KMS-11 (cell line): ENCODE results near the gene UBE2E2.

ENCODE experiments used
- H2AFZ ChIP-seq: fragments of 200-600 bp; sonication (generic); 2 replicates; pipeline ENCODE4 v1.6.1; 2016; ENCODE audit warnings: antibody characterized with exemption, mixed run types, low read depth
- H3K27ac ChIP-seq: fragments of 200-600 bp; sonication (generic); 2 replicates; pipeline ENCODE4 v1.6.1; 2016; ENCODE audit warnings: mild to moderate bottlenecking, mixed run types
- H3K27me3 ChIP-seq: fragments of 200-600 bp; sonication (generic); 2 replicates; pipeline ENCODE4 v1.6.1; 2017; ENCODE audit warnings: mild to moderate bottlenecking, low read depth, mixed run types, moderate library complexity; ENCODE audit not compliant: insufficient read depth
- H3K36me3 ChIP-seq: fragments of 200-600 bp; sonication (generic); 2 replicates; pipeline ENCODE4 v1.6.1; 2017; ENCODE audit warnings: mild to moderate bottlenecking, mixed run types; ENCODE audit not compliant: insufficient read depth
- H3K4me1 ChIP-seq: fragments of 200-600 bp; sonication (generic); 2 replicates; pipeline ENCODE4 v1.6.1; 2016; ENCODE audit warnings: mild to moderate bottlenecking, low read depth, mixed run types; ENCODE audit not compliant: poor library complexity, severe bottlenecking
- H3K4me2 ChIP-seq: fragments of 200-600 bp; sonication (generic); 2 replicates; pipeline ENCODE4 v1.7.0; 2016; ENCODE audit warnings: mild to moderate bottlenecking, mixed run types
- H3K4me3 ChIP-seq: fragments of 200-600 bp; sonication (generic); IDR thresholded peaks from 2 replicates; pipeline ENCODE4 v1.6.1; 2017; ENCODE audit warnings: low read depth, low read length, mixed read lengths; ENCODE audit not compliant: insufficient read depth
- H3K79me2 ChIP-seq: fragments of 200-600 bp; sonication (generic); 2 replicates; pipeline ENCODE4 v1.6.1; 2016; ENCODE audit warnings: low read depth, mixed run types; ENCODE audit not compliant: insufficient read depth
- H3K9ac ChIP-seq: fragments of 200-600 bp; sonication (generic); 2 replicates; pipeline ENCODE4 v1.6.1; 2016; ENCODE audit warnings: mild to moderate bottlenecking, mixed run types
- H4K20me1 ChIP-seq: fragments of 200-600 bp; sonication (generic); 2 replicates; pipeline ENCODE4 v1.6.1; 2016; ENCODE audit warnings: mild to moderate bottlenecking, mixed run types; ENCODE audit not compliant: insufficient read depth
- CTCF ChIP-seq: fragments of 200-600 bp; sonication (generic); conservative IDR thresholded peaks from 2 replicates; pipeline ENCODE4 v1.6.1; 2017; ENCODE audit warnings: low read depth, mild to moderate bottlenecking, antibody characterized with exemption, low read length, moderate library complexity, mixed read lengths

Gene UBE2E2

DNA sequence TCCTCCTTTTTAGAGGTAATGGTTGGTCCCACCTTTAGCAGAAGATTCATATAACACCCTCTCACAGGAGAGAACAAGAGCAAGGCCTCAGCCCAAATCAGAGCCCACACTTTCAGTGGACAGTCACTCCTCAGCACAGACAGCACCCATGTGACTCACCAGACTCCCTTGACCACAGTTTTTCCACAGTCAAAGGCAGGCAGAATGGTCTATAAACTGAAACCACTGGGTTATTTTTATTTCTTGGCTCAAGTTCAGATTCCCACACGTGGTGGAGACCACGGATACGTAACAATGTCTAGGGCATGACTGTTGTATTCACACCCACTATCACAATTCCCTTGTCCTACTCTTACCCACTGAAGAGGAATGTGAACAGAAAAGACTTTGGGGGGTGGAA is 364.8 kb downstream of the UBE2E2 start:
- Histone ChIP-seq H3K79me2 (no peaks in the 10 kb centered on the region), H3K27me3 (no peaks in the 10 kb centered on the region), H3K9ac (no peak overlapping the region), H3K27ac (no peak overlapping the region), H3K36me3 (no peaks in the 10 kb centered on the region), H3K4me2 (peak overlapping the region; percentile 23; the same call in 1 of the 2 replicates), H3K4me3 (no peak overlapping the region), H2AFZ (no peak overlapping the region), H3K4me1 (peaks cover 15% of the 10 kb centered on the region), H4K20me1 (no peaks in the 10 kb centered on the region)
- no peak for TF ChIP-seq CTCF

- TF ChIP-seq CTCF = no peak
- H3K27me3 ChIP-seq = no peaks in the 10 kb centered on the region
Measured at GRCh38 chr3:23573827-23574226, 370.7 kb downstream of the UBE2E2 start.

DNA sequence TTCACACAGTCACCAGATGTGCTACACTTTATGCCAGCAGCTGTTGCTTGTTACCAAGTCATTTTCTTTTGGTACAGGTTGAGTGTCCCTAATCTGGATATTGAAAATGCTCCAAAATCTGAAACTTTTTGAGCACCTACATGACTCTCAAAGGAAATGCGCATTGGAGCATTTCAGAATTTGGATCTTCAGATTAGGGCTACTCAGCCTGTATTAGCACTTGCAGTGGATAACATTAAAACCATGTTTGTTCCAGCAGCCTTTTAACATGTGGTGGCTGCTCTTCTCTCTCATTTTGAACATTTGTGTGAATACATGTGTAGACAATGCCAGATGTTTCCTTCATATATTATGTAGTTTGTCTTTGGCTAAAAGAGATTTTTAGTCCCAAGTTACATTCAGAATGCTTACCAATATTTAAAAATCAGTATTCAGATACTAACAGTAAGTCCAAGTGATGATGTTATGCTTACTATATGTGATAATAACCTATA is 371.7 kb downstream of the UBE2E2 start:
- TF ChIP-seq CTCF = no peak
- Histone ChIP-seq H3K4me3 (no peak overlapping the region), H3K79me2 (no peaks in the 10 kb centered on the region), H3K4me2 (no peak overlapping the region), H3K9ac (no peak overlapping the region), H2AFZ (no peak overlapping the region), H3K27ac (no peak overlapping the region), H3K27me3 (no peaks in the 10 kb centered on the region), H3K36me3 (no peaks in the 10 kb centered on the region), H3K4me1 (no peaks in the 10 kb centered on the region), H4K20me1 (no peaks in the 10 kb centered on the region)

More at GRCh38 chr3:23573827-23574226, 370.7 kb downstream of the UBE2E2 start:
- no peak overlapping the region for H3K4me2 ChIP-seq
- H3K9ac ChIP-seq = no peak overlapping the region
- no peaks in the 10 kb centered on the region for H4K20me1 ChIP-seq
- no peaks in the 10 kb centered on the region for H3K79me2 ChIP-seq
- no peak overlapping the region for H2AFZ ChIP-seq
- H3K36me3 ChIP-seq = no peaks in the 10 kb centered on the region
- no peak overlapping the region for H3K27ac ChIP-seq
- H3K4me1 ChIP-seq = no peaks in the 10 kb centered on the region
- H3K4me3 ChIP-seq = no peak overlapping the region

- no peaks in the 10 kb centered on the region for H3K36me3 ChIP-seq
- H3K4me2 ChIP-seq = no peak overlapping the region
- no peaks in the 10 kb centered on the region for H3K79me2 ChIP-seq
Measured at GRCh38 chr3:23575697-23576096, 372.6 kb downstream of the UBE2E2 start.

More at GRCh38 chr3:23575697-23576096, 372.6 kb downstream of the UBE2E2 start:
- H3K4me3 ChIP-seq = no peak overlapping the region
- TF ChIP-seq CTCF = no peak
- H3K9ac ChIP-seq = no peak overlapping the region
- H3K27ac ChIP-seq = no peak overlapping the region
- H4K20me1 ChIP-seq = no peaks in the 10 kb centered on the region
- no peaks in the 10 kb centered on the region for H3K27me3 ChIP-seq
- no peaks in the 10 kb centered on the region for H3K4me1 ChIP-seq
- no peak overlapping the region for H2AFZ ChIP-seq
